IPS-18a (cell line): ENCODE data around the gene ZNF827.
A peak's percentile ranks its signal among the peaks of the same experiment; 100 is the strongest.

Source experiments
- H3K27ac ChIP-seq: one replicate; pipeline ENCODE4 v1.5.1; 2013; ENCODE audit warnings: low read length
- H3K27me3 ChIP-seq: one replicate; pipeline ENCODE4 v1.6.1; 2013; ENCODE audit warnings: mild to moderate bottlenecking, low read length; ENCODE audit not compliant: control insufficient read depth, insufficient read depth
- H3K36me3 ChIP-seq: one replicate; pipeline ENCODE4 v1.6.1; 2013; ENCODE audit warnings: low read depth, low read length; ENCODE audit not compliant: control insufficient read depth
- H3K4me1 ChIP-seq: one replicate; pipeline ENCODE4 v1.6.1; 2013; ENCODE audit warnings: low read depth, low read length; ENCODE audit not compliant: control insufficient read depth
- H3K4me3 ChIP-seq: one replicate; pipeline ENCODE4 v1.5.1; 2013; ENCODE audit warnings: low read length
- H3K9ac ChIP-seq: one replicate; pipeline ENCODE4 v1.6.1; 2013; ENCODE audit warnings: mild to moderate bottlenecking, low read length, moderate library complexity
- H3K9me3 ChIP-seq: one replicate; pipeline ENCODE4 v1.6.1; 2013; ENCODE audit warnings: low read depth, low read length; ENCODE audit not compliant: control insufficient read depth

ZNF827 gene

DNA sequence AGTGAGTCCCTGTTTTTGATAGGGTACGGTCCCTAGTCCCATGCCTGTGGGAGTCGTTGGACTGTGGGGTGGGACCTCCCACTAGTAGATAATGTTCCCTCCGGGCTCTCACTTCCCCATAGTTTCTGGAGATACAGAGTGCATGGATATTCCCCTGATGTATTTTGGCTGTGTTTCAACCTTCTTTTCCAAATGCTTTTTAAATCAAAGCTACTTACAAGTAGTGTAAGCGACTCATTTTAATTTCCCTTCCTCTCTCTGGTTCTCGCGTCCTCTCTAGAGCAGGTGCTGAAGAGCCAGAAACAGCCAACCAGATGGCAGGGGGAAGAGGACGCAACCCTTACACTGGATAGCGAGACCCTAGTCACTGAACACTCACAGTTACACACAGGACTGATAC, 79.2 kb downstream of the ZNF827 start:
- Histone ChIP-seq H3K4me1 (peaks cover 8% of the 10 kb centered on the region), H3K27ac (no peak overlapping the region), H3K9ac (no peak overlapping the region), H3K27me3 (no peaks in the 10 kb centered on the region), H3K36me3 (peaks cover 3% of the 10 kb centered on the region), H3K4me3 (no peak overlapping the region), H3K9me3 (no peaks in the 10 kb centered on the region)

DNA sequence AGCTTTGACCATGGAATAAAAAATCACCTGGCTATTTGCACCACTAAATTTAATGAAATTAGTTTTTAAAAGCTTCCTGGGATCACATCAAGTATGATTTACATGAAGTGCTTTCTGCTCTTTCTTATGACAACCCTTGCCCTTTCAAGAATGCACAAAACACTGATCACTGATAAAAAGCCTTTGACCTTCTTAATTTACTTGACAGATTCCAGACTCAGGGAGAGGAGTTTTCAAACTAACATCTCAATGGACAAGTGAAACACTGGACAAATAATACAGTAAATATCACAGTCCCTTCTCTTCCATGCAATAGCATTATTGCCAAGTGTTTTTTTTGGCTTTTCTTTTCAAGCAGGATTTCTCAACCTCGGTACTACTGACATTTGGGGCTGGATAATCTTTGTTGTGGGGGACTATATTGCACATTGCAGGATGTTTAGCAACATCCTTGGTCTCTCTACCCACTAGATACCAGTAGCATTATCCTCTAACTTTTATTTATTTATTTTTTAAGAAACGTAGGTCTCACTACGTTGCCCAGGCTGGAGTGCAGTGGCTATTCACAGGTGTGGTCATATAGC, 86.3 kb downstream of the ZNF827 start:
- H3K27ac ChIP-seq = no peak overlapping the region
- no peaks in the 10 kb centered on the region for H3K9me3 ChIP-seq
- H3K4me1 ChIP-seq = no peaks in the 10 kb centered on the region
- H3K27me3 ChIP-seq = no peaks in the 10 kb centered on the region
- H3K4me3 ChIP-seq = no peak overlapping the region
- H3K9ac ChIP-seq = no peak overlapping the region
- peaks cover 19% of the 10 kb centered on the region for H3K36me3 ChIP-seq

DNA sequence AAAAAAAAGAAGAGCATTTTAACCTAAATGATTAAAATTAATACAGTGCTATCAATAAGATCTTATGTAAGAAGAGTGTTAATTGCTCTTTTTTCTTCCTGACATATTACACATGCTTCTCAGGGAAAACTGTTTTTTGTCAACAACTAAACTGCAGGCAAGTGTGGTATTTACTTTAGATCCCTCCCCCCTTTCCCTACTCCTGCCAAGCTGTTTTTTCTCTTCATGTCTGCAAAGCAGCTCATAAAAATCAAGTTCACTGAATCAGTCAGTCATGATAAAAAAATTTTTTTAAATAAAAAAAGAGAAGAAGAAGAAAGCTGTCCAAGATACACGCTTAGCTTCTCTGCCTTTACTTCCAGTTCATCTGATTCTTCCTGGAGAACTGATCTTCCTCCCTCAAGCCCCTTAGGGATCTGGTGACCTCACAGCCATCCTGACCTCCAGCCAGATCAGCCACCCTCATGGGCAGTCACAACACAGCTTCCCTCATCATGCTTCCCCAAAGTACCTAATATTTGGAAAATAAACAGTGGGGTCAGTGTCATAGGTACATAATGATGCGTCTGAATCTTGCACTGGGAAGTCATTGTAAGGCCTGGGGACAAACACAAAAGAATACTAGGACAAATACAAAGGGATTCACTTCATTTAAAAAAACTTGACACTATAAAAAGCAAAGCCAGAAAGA, 87.0 kb downstream of the ZNF827 start:
- H3K36me3 ChIP-seq = peaks cover 19% of the 10 kb centered on the region

DNA sequence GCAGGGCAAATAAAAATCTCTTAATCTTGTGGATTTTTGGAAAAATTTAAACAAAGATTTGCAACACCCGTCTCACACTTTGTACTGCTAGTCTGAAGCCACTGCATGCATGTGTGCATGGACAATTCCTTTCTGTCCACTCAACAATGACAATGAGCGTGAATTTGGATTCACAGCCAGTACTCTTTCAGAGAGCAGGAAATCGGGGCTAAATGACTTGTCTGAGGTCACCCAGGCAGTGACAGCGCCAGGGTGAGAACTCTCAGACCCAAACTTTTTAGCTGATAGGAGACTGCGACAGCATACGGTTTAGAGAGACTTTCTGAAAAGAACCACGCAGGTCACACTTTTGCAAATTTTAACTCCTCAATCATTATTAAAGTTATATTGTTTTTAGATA, 90.9 kb downstream of the ZNF827 start:
- Histone ChIP-seq H3K27ac (no peak overlapping the region), H3K36me3 (peaks cover 22% of the 10 kb centered on the region), H3K4me3 (no peak overlapping the region), H3K4me1 (peaks cover 3% of the 10 kb centered on the region), H3K9me3 (no peaks in the 10 kb centered on the region), H3K9ac (no peak overlapping the region), H3K27me3 (no peaks in the 10 kb centered on the region)

More for the DNA sequence above, 87.0 kb downstream of the ZNF827 start:
- Histone ChIP-seq H3K27ac (no peak overlapping the region), H3K27me3 (no peaks in the 10 kb centered on the region), H3K9me3 (no peaks in the 10 kb centered on the region), H3K4me1 (no peaks in the 10 kb centered on the region), H3K4me3 (no peak overlapping the region), H3K9ac (no peak overlapping the region)

DNA sequence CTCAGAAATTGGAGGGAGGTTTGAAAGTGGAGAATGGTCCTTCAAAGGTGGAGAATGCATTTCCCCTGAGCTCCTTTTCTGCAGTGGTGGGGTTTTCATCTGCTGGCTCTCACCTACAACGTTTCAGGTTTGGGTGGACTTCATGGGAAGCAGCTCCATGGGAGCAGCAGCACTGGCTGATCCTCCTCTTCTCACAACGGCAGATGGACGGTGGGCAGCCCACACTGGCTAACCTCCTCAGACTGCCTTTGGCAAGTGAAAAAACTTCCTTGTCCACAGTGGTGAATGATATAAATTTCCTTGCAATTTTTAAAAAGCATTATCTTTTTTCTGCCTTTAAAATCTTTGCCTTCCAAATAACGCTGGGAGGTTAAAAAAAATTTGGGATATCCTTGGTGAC, 93.5 kb downstream of the ZNF827 start:
- Histone ChIP-seq H3K9me3 (no peaks in the 10 kb centered on the region), H3K4me3 (no peak overlapping the region), H3K27me3 (no peaks in the 10 kb centered on the region), H3K27ac (no peak overlapping the region), H3K9ac (no peak overlapping the region), H3K36me3 (peaks cover 35% of the 10 kb centered on the region), H3K4me1 (peaks cover 11% of the 10 kb centered on the region)

DNA sequence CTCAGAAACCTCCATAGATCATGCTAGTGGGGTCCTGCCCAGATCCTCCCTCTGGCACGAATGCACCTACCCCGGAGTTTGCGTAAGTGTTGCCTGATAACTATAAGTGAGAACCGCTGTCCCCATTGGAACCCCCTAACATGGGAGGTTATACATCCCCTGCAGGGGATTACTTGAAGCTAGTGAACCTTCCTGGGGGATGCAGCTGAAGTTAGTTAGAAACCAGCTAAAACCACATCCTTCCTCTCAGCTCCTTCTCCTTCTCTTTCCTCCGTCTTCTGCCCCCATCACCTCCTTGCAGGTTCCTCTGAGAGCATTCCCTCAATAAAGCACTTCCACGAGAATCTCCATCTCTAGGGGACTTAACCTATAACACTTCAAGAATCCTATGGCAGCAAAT, 95.0 kb downstream of the ZNF827 start:
- Histone ChIP-seq H3K27ac (no peak overlapping the region), H3K36me3 (peaks cover 25% of the 10 kb centered on the region)

DNA sequence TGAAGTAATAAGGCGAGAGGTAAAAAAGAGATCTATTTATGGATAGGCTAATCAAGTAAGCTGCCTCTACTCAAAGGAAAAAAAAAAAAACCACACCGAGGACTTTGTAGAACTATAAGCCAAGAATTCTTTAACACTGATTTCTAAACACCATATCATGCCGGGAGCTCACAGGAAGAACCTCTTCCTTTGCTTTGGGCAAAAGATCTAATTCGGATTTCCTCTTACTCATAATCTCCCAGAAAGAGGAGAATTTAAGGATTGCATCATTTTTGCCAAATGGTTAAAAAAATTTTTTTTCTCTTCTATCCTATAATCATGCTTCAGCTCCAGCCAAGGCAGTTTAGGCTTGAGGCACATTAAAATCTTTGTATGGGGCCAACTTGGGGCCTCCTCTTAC, 95.5 kb downstream of the ZNF827 start:
- peaks cover 20% of the 10 kb centered on the region for H3K36me3 ChIP-seq
- H3K4me3 ChIP-seq = no peak overlapping the region
- H3K9me3 ChIP-seq = no peaks in the 10 kb centered on the region
- peaks cover 27% of the 10 kb centered on the region for H3K4me1 ChIP-seq
- H3K27me3 ChIP-seq = no peaks in the 10 kb centered on the region
- no peak overlapping the region for H3K27ac ChIP-seq
- H3K9ac ChIP-seq = no peak overlapping the region

More for the DNA sequence above, 95.0 kb downstream of the ZNF827 start:
- H3K4me3 ChIP-seq = no peak overlapping the region
- H3K27me3 ChIP-seq = no peaks in the 10 kb centered on the region
- H3K9ac ChIP-seq = no peak overlapping the region
- H3K4me1 ChIP-seq = peaks cover 22% of the 10 kb centered on the region
- no peaks in the 10 kb centered on the region for H3K9me3 ChIP-seq

DNA sequence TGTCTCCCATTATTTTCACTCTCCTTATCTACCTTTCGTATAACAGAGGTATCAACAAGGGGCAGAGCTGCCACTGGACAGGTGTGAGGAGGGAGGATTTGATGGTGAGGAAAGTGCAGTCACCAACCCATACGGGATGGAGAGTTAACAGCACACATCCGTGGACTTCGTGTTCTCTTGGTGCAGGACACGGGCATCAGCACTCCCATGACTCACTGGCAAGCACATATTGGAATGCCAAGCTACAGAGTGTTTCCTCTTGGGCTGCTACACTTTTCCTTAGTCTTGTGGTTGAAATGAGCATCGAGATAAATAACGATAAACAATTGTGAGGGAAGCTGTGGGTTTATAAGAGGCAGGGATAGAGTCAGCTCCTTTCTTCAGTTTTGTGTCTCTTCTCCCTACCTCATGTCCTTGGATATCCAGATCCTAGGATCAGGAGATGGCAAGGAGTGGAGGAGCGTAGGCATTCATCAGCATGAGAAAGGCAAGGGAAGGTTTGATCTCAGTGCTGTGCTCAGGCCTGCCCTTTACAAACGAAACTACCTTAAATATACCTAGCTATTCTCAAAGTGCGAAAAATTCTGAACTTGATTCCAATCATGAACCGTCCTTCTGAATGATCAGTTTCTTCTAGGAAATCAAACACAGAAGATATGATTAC, 96.3 kb downstream of the ZNF827 start:
- no peak overlapping the region for H3K9ac ChIP-seq
- H3K36me3 ChIP-seq = peaks cover 19% of the 10 kb centered on the region

DNA sequence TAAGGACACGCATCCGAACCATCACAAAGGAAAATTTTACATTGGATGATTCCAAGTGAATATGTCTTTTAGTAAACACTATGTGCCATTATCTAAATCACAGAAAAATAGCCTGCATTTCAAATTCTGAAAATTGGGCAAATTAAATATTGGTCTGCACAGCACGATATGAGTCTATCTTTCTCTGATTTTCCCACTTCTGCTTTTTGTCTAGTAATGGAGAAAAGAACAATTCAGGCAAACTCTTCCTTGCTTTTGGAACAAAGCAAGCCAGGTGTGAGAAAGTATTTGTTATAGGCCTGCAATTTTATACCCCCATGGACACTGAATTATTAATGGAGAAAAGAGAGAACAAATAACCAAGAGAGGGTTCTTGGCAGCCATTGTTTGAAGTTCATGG, 97.8 kb downstream of the ZNF827 start:
- no peaks in the 10 kb centered on the region for H3K27me3 ChIP-seq
- peaks cover 17% of the 10 kb centered on the region for H3K36me3 ChIP-seq
- H3K4me1 ChIP-seq = peaks cover 27% of the 10 kb centered on the region
- H3K27ac ChIP-seq = no peak overlapping the region
- no peak overlapping the region for H3K4me3 ChIP-seq
- H3K9me3 ChIP-seq = no peaks in the 10 kb centered on the region
- H3K9ac ChIP-seq = no peak overlapping the region

More for the DNA sequence above, 96.3 kb downstream of the ZNF827 start:
- Histone ChIP-seq H3K4me3 (no peak overlapping the region), H3K27me3 (no peaks in the 10 kb centered on the region), H3K27ac (no peak overlapping the region), H3K4me1 (peaks cover 27% of the 10 kb centered on the region), H3K9me3 (no peaks in the 10 kb centered on the region)

DNA sequence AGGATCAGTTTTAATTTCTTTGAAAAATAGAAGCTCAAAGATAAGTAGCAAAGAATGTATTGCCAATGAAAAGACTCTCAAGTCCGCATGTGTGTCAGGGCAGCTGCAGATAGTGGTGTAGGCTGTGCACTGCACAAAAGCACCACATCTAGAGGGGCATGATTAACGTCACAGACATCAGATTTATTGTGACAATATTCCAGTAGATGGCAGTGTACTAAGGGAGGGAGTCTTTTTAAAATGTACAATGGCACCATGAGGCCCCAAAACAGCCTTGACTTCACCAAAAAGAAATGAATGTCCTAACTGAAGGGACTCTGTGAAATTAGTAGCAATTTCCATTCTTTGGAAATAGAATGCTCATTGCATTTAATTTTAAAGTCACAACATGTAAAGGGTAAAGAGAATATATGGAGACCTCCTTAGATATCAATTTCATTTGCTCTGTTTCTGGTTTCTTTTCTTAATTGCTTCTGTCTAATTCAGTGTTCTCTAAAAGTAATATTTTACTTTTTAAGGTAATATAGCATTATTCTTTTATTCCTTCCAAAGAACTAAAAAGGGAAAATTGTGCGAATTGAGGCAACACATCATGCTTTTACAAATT, 98.4 kb downstream of the ZNF827 start:
- H3K4me1 ChIP-seq = peaks cover 27% of the 10 kb centered on the region
- peaks cover 13% of the 10 kb centered on the region for H3K36me3 ChIP-seq
- no peak overlapping the region for H3K9ac ChIP-seq
- no peaks in the 10 kb centered on the region for H3K27me3 ChIP-seq
- H3K4me3 ChIP-seq = no peak overlapping the region
- no peaks in the 10 kb centered on the region for H3K9me3 ChIP-seq
- no peak overlapping the region for H3K27ac ChIP-seq

DNA sequence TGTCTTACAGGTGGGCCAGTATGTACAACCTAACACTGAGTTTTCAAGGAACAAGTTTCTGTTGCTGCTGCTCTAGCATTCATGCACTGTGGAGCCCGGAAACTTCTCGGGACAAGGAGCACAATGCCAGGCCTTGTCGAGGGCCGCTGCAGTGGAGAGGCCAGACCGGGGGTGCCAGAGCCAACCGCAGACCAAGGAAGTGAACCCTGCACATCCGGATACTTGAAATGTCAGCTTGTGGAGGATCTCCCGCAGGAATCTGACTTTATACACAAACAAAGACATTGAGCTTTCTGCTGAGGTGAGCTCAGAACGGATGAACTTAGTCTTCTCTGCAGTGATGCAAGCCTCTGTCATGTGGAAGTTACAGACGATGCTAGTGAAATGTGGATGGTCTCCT, 99.5 kb downstream of the ZNF827 start:
- H3K9me3 ChIP-seq = no peaks in the 10 kb centered on the region
- no peaks in the 10 kb centered on the region for H3K27me3 ChIP-seq
- H3K9ac ChIP-seq = no peak overlapping the region
- H3K36me3 ChIP-seq = peaks cover 13% of the 10 kb centered on the region
- H3K4me1 ChIP-seq = peaks cover 27% of the 10 kb centered on the region
- H3K27ac ChIP-seq = peak overlapping the region; percentile 59
- H3K4me3 ChIP-seq = no peak overlapping the region
